Heart left ventricle (tissue), 13 donors: ENCODE results near the gene EIF4G1.

Experiments used
- POLR2A ChIP-seq, 2 donors: fragments of 450-650 bp; IDR thresholded peaks; one replicate each; pipeline ENCODE4 v1.6.1; 2017; ENCODE audit warnings: antibody characterized with exemption in 2 of 2, mild to moderate bottlenecking in 2 of 2, moderate library complexity in 2 of 2
- TF ChIP-seq, protein P1 (sequence below), 12 donors: fragments of 200-600 bp; sonication (generic) in 4 of 12; IDR thresholded peaks; one replicate each; pipeline versions ENCODE4 v1.5.0 to v1.8.0; 2018 to 2022; ENCODE audit warnings: antibody characterized with exemption in 12 of 12, mild to moderate bottlenecking in 5 of 12
- donor health status: ischemic (EF 13 %, LVEDD 7.1; RV severe dilation, severe dysfunction).
- donor health status: DM: no; HTN: yes; CAD: no.
- donor health status: DM: no; HTN: no; CAD: no.
- donor health status: ischemic (EF 25% LVEDD 6.9; RV normal size, moderate dysfunction).
- donor health status: ischemic (EF 25% LVEDD 5.7; RV mildly dilated, moderate dysfunction).
- donor health status: ischemic (EF 35%, LVEDD 5.7; RV mildly dilated, moderate dysfunction).
- donor health status: nonischemic (EF 11% LVEDD 7.7; RV severe dilation, severe dysfunction).
- donor health status: DM: yes; HTN: yes; CAD: no.
- donor health status: PGD.
- donor health status: ischemic (EF 29% LVEDD 5.4; RV normal size, mild dysfunction).
- donor health status: nonischemic (EF 23%, LVEDD 6.1; RV moderate dilation, normal function).

DNA sequence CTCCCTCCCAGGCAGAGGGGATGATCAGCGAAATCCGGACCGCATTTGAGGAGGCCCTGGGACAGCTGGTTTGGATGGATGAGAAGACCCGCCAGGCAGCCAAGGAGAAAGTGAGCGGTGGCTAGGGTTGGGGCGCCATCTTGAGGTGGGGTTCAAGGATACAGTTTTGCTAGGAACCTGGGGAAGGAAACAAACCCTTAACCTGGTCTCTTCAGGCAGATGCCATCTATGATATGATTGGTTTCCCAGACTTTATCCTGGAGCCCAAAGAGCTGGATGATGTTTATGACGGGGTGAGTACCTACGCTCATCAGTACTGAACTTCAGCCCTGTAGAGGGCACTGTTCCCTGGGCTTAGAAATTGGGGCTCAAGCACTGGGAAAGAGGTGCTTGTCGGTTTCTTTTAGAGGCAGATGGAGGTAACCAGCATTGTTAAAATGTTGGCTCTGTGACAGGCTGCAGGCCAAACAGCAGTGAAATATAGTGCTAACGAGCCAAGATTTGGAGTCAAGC, 24.9 kb upstream of the EIF4G1 start:
- TF ChIP-seq, protein P1, sequence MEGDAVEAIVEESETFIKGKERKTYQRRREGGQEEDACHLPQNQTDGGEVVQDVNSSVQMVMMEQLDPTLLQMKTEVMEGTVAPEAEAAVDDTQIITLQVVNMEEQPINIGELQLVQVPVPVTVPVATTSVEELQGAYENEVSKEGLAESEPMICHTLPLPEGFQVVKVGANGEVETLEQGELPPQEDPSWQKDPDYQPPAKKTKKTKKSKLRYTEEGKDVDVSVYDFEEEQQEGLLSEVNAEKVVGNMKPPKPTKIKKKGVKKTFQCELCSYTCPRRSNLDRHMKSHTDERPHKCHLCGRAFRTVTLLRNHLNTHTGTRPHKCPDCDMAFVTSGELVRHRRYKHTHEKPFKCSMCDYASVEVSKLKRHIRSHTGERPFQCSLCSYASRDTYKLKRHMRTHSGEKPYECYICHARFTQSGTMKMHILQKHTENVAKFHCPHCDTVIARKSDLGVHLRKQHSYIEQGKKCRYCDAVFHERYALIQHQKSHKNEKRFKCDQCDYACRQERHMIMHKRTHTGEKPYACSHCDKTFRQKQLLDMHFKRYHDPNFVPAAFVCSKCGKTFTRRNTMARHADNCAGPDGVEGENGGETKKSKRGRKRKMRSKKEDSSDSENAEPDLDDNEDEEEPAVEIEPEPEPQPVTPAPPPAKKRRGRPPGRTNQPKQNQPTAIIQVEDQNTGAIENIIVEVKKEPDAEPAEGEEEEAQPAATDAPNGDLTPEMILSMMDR (IDR thresholded peaks at IDR 0.05): peak in 11 of 12 donors; percentile 36 to 66 (median 53)
- no peak for TF ChIP-seq POLR2A (IDR thresholded peaks at IDR 0.05)
